Measurements from ENCODE around the gene TNFRSF25.
"Not testable (repeated sequence)": the region's sequence is repeated elsewhere in the genome, so short reads cannot be mapped to it uniquely, and the experiment has no call there.

The TNFRSF25 gene

DNA sequence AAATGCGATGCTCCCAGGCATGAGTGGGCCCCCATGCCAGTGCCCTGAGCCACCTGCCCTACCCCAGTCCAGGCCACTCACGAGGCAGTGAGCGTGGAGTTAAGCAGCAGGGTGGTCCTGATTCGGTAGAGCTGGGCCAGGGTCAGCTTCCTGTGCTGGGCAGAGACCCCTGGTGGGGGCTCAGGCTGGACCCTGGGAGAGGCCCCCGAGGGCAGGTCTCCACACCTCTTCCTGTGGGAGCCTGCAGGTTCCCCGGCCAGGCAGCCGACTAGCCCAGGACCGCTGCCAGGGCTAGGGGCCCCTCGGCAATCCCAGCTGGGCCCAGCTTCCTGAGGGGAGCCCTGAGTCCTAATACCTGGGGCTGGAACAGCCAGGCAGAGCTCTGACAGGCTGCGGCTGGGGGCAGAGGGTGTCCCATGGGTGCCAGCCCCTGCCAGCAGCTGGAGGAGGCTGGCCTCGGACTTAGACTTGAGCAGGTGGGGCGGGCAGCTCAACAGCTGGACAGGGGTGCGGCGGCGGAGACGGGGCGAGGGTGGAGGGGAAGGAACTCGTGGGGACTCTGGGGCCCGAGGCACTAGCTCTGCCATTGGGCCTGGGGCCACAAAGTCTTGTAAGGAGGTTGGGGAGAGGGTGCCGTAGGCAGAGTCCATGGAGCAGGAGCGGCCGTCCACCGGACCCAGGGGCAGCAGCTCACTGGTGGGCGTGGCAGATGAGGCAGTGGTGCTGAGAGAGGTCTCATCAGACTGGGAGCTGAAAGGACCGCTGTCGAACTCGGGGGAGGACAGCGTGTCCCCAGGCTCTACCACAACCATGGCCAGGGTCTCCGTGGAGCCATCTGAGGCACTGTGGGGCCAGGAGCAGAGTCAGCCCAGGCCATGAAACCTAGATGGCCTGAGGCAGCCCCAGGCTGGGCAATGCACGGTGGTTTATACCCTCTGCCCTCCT lies 2.0 kb upstream of the TNFRSF25 start:
- DNase-seq, result no peak

DNA sequence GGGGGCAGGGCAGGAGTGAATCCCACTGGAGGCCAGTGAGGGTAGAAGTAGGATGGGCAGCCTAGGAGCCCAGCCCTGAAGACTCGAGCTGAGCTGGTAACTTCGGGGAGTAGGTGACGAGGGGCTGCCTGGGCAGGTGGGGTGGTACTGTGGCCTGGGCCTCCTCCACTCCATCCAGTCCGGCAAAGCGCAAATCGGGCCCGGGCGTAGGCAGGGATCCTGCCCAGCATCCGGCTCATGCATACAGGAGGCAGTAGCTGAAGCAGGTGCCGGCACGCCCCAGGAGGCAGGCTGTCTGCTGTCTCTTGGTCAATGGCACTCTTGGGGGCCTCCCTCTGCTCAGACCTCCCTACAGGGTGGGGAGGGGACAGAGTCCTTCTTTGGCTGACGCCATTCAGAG lies 1.3 kb upstream of the TNFRSF25 start:
- no peak for DNase-seq

DNA sequence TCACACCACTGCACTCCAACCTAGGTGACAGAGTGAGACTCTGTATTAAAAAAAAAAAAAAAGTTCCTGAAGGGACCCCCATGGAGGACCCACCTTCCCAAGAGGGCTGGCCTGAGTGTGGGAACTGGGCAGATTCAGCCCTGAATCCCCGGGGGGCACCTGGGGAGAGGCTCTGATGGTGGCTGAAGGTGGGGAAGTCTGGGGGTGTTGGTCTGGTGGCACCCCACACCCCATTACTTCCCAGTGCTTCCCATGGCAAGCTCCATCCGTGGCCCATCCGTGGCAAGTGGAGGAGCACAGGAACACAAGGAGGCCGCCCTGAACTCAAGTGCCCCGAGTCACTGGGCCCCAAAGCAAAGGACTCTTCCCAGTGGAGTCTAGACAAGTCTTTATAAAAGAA lies 778 bp upstream of the TNFRSF25 start:
- DNase-seq, result no peak

DNA sequence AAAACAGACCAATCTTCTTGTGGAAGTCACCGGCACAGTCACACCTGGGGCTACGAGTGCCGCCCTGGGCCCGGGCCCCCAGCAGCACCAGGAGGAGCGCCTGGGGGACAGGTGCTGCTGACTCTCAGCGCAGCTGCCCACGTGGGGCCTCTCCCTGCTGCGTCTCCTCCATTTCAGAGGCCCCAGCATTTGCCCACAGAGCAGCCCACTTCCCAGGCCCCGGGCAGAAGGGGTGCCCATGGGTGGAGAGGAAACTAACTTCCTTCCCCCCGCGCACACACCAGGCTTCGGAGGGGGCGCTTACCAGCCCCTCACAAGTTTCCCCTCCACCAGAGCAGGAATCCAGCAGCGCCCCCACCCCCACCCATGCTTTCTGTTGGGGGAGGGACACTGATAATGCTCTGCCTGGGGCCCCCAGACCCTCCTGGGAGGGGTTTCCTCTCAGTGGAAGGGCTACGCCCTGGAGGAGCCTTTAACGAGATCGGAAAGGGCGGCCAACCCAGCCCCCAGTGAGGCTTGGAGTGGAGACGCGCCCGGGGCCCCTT lies 440 bp downstream of the TNFRSF25 start:
- DNase-seq, result peak; percentile 37 to 52

DNA sequence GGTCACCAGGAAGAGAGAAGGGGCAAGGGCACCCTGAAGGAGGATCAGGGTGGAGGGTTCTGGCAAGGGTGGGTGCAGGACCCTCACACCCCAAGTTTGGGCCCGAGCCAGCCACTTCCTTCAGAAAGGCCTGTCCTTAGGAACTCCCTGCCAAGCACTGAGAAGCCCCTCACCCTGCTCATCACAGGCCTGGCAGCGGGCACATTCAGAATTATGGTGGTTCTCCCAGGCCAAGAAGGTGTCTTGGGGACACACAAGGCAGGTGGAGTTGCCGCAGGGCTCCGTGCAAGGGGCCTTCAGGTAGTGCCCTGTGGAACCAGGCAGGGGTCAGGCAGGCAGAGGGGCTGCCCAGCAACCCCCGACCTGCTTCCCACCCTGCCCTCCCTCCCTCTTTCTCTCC lies 1.1 kb downstream of the TNFRSF25 start:
- DNase-seq, result no peak

DNA sequence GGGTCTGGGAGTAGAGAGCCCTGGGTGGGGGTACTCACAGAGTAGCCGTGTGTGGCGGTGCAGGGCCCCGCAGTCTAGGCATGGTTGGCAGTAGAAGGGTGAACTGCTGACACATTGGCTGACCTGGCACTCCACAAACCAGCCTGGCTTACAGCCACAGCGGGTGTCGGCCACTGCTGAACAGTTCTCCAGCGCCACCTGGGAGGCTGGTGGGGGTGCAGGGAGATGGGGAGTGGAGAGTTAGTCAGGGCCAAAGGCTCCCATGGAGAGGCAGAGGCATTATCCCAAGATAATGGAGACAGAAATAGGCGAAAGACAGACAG lies 1.5 kb downstream of the TNFRSF25 start:
- peak; percentile 35 to 60 for DNase-seq

DNA sequence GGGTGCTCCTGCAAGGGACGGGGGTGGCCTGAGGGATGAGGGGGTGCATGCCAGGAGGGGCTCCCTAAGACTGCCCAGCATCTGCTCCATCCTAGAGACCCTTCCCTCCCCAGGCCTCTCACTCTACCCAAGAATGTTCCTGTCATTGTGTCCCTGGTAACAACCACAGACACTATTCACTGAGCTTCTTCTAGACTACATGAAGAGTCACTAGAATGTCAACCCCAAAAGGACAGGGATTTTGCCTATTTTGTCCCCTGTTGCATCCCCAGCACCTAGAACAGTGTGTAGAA lies 2.9 kb downstream of the TNFRSF25 start:
- no peak for DNase-seq

DNA sequence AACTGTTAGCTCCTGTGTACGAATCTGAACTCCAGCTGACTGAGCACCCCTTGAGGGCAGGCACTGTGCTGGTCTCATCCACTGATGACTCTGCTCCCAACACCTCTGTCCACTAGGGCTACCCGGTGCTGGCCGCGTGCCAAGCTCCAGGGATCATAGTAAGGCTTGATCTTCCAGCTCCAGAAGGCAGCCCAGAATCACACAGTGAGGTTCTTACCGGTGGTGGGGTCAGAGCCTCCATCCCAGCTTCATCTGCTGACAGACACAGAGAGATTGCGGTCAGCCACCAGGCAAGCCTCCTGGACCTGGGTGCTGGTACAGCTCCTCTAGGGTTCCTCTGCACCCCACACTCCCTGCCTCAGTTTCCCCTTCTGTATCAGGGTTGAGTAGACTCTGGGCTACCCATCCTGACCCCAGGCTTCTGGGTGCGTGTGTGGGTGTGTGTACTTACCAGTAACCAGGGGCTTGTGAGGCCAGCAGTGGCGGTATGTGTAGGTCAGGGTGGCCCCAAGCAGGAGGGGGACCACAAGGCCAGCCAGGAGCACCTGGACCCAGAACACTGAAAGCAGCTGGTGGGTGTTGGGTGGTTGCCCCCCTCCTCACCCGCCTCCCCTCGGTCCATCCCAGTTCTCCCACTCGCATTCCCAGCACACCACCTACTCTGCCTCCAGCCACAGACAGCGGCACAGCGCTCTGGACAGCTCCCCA lies 3.4 kb downstream of the TNFRSF25 start:
- no peak for DNase-seq

DNA sequence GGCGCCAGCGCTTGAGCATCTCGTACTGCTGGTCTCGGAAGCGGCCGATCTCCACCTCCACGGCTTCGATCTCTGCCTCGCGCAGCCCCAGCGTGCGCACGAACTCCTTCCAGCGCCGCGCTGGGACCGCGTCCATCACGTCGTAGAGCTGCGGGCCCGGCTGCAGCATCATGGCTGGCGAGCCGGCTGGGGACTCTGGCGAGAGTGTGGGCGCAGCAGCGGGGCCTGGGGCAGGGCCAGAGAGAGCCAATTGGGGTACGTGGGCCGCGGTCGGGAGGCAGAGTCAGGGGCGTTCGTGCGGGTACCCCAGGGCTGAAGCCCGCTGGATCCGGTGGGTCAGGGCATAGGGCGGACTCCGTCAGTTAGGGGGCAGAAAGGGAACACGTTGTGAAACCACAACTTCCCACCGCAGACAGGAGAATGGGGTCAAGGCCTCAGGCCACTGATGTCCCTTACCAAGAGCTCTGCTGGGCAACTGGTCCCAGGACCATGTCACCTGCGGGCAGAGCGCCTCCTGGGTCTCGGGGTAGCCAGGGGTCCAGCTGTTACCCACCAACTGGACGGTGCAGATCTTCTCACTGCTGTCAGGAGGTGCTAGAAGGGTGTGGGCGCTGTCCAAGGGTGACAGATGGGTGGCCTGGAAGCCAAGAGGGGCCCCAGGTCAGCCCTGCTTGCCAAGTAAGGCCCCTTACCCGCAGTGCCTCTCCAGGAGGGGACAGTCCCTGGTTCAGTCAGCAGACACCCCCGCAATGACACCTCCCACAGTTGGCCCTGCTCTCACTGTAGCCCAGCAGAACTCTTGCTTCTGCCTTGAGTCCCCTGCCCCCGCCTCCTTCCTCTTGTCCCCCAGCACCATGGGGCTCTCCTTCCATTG lies 4.2 kb downstream of the TNFRSF25 start:
- DNase-seq, result no peak

DNA sequence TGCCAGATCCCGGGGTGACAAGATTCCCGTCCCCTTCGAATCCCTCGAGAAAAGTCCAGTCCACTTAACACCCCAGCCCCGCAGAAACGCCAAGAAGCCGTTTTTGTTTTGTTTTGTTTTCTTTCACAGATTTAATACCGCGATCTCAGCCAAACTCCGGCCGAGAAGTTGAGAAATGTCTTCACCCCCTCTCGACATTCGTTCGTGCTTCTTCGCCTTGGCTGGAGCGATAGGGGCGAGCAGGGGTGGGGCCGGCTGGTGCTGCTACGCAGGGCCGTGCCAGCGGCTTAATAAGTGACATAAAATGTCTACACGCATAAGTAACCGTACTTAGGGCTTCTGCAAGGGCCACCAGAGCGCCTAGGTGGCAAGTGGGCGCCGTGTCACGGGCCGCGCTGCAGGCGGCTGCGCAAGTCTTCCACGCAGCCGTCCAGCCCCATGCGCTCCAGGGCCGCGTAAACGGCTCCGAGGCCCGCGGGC lies 4.9 kb downstream of the TNFRSF25 start:
- DNase-seq, result no peak

DNA sequence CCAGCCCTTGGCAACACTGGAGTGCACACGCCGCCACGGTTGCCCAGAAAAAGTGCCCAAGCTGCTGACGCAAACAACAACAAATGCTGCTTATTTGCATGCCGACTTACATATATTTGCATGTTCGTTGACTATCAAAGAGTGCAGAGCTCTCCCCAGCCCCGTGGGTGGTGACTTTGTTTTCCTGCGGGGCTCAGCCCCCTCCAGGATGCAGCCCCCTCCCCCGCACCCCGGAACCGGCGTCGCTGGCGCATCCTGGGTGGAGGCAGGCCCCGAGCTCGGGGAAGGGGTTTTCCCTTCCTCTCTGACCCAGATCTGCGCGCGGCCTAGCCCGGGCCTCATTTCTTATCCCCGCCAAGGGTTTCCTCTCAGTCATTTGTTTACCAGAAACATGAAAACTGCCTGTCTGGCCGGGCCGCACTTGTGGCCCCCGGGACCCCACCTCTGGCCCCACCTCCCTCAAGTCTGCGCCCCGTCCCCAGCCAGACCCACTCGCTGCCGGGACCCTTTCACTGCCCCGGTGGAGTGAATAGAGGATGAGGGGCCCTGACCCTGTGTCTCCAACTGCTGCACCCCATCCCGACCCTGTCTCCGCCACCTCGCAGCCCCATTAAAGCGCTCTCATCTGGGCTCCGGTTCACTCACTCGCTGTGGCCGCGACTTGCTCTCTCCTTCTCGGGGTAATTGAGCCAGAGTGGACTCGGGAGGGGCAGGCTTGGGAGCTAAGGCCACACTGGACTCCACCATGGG lies 5.5 kb downstream of the TNFRSF25 start:
- DNase-seq, result peak; percentile 90 to 93

DNA sequence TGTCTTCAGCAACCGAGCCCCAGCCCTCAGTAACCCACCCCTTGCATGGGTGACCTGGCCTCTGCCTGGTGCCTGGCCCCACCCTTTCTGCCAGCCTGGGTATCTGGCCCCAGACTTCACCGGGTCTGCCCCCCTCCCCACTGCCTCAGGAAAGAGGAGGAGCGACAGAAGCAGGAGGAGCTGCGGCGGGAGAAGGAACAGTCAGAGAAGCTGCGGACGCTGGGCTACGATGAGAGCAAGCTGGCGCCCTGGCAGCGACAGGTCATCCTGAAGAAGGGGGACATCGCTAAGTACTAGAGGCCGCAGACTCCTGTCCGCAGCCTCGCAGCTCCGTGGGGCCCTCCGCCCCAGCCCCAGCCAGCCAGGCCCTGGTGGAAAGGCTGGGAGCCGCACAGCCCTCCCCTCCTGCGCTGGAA lies 6.1 kb downstream of the TNFRSF25 start:
- DNase-seq, result peak; percentile 67 to 71

DNA sequence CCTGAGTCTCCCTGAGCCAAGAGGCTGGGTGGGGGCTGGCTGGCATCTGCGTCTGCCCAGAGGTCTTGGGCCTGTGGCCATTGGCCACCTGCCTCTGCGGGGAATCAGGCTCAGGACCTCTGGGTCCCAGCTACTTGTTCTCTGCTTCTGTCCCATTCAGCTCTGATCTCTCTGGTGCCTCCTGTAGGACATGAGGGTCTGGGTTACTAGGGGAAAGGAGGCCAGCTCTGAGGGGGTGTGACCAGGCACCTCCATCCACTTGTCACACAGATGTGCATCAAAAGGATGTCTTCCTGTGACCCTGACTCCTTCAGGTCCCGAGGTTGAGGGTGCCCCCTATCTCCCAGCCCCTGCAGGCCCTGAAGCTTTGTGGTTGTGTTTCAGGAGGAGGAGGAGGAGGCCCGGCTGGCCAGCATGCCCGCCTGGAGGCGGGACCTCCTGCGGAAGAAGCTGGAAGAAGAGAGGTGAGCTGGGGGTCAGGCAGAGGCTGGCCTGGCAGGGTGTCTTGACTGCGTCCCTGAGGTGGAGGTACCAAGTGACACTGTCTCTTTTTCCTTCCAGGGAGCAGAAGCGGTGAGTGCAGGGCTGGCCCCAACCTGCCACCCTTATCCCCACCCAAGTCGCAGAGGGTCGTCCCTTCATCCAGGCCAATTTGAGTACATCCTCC lies 9.0 kb downstream of the TNFRSF25 start:
- no peak for DNase-seq

DNA sequence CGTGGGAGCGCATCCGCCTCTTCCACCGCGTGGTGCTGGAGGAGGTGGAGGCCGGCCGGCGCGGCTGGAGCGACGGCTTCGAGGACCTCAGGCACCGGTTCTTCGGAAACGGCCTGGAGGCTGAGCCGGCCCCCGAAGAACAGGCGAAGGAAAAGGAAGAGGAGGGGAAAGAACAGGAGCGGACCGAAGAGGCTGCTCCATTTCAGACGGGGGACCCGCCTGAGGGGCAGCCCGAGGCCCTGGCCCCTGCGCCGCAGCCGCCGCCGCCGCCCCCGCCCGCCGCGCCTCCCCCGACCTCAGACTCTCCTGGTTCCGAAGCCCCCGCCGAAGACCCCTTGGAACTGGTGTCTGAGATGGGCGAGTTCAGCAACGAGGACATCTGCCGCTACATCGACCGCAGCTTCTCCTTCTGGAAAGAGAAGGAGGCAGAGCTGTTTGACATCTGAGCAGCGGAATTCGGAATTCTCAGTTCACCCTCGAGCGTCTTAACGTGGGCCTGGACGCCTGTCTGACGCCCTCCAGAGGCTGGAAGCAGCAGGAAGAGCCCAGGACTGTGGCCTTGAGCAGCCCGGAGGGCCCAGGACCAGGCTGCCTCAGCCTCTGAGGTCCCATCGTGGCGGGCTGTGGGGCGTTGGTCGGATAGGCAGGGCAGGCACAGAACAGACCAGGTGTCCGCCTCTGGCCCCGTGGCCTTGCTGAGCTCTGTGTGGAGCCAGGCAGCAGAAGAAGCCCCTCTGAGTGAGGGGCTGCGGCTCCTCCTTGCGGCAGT lies 10.0 kb downstream of the TNFRSF25 start:
- DNase-seq, result not testable (repeated sequence)

DNA sequence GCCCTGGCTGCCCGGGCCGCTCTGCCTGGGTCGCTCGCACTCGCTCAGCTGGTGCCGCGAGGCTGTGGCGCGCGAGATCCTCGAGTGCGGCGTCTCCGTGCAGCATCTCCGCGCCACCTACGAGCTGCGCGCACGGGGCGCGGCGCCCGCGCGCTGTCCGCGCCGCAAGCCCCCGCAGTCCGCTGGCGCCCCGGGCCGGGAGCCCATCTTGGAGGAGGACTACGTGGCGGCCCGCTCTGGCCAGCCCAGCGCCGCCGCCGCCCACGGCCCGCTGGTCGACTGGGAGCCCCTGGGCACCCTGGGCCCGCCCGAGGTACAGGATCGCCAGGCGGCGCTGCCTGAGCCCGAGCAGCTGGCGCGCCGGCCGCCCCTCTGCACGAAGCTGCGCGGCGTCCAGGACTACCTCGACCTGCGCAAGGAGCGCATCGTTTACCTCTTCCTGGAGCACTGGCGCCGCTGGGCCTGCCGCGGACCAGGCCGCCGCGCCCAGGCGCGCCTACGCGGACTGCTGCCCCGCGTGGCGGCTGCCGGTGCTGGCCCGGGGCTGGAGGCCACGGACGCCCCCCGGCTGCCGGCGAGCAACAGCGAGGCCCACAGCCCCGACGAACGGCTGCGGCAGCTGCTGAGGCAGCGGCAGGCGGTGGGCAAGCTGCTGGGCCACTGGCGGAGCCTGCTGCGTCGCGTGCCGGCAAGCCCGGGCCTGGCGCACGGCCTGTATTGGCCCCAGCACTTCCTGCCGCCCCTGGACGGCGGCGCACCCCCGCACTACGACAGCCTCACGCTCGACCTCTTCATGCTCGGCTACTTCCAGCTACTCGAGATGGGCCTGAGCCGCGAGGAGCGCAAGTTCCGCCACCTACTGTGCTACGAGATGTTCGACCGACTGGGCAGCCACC lies 10.9 kb downstream of the TNFRSF25 start:
- peak; percentile 30 to 51 for DNase-seq

DNA sequence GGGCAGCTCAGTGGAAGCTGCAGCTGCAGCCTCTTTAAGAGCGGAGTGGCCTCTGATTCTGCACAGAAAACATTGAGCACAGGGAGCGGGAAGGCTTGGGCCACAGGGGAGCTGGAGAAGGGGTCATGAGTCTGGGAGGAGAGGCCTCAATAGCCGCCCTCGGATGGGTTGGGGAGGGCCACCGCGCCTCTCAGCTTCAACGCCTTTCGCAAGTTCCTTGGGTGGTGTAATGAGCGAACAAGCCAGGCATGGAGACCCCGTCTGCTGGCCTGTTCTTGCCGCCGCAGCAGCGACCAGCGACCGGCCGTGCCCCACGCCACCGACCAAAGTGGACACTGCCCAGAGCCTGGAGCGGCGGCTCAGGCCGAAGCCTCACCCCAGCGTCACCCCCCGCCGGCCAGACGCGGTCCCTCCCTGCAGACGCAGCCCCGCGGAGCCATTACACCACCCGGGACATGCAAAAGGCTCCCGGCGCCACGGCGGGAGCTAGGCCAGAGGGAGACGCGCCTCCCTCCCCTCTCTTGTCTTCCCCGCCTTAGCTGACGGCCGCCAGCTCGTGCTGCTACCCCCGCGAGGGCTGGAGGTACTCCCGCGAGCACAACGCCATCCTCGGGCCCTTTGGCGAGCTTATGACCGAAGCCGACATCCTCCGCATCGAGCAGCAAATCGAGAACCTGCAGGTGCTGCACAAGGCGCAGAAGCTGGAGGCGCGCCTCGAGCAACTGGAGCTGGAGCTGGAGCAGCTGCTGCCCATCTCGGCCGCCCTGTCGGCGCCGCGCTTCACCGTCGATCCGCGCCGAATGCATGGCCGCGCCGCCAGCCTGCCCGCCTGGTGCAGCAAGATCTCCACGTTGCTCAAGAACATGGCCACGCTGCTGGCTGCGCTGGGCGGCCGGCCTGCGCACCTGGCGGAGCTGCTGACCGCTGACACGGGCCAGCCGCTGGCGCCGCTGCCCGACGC lies 11.8 kb downstream of the TNFRSF25 start:
- DNase-seq, result not testable (repeated sequence)

DNA sequence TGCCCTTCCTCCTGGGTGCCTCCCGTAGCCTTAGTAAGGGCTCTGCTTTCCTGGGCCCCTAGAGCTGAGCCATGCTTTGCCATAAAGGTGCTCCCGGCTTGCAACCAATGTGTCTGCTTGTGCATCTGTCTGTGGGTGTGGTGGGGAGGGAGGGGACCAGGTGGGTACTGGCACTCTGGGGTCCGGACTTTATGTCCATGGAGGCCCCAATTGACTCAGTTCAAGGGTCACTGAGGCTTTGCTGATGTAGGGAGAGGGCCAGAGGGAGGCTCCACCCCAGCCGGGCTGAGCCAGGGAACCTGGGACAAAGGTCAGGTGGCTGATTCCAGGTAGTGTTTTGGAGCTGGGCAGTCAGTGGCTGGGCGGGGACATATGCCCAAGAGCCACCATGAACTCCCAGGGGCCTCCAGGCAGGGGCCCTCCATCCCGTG lies 15.0 kb downstream of the TNFRSF25 start:
- DNase-seq, result no peak

DNA sequence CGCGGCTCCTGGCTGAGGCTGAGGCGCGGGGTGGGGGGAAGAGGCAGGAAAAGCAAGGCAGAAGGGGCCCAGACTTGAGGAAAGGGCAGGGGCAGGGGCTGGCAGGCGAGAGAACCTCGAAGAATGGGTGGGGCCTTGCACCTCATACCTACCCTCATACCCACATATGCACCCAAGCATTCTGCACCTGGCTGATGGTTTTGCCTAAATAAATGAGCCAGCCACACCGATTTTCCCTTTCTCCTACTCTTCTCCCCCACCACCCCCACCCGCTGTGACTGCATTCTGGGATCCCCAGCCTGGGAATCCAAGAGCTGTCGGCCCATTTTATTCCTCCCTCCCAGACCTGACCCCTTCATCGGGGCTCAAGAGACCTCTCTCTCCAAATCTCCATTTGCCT lies 15.5 kb downstream of the TNFRSF25 start:
- not testable (repeated sequence) for DNase-seq
